IMR-90 (cell line): ENCODE data around the gene ARVCF. TPM values are rescaled to one million over a fixed set of nuclear protein-coding genes. Genes with fewer than 3 reads are reported as not detected.

Experiments
- ATAC-seq: fragments of 200-7000 bp; cut with Tn5 transposase; 2 replicates; pipeline ENCODE4 v1.9.1; 2020; ENCODE audit warnings: low read depth, mild to moderate bottlenecking, moderate library complexity
- BruUV-seq: library from RNA; stranded (reverse); fragments of 400-500 nt; replicated peaks from 2 replicates; lab custom pipeline; 2021; lab: Mats Ljungman, UMichigan
- CTCF ChIA-PET: fragments of 300-600 bp; formaldehyde crosslinking; extraction: SDS; loops from one replicate; lab custom pipeline; 2021; ENCODE audit warnings: antibody characterized with exemption; lab: Yijun Ruan, JAX
- POLR2A ChIA-PET: fragments of 300-600 bp; sonication (Branson Sonifier 250); formaldehyde crosslinking; loops from one replicate; lab custom pipeline; 2022; ENCODE audit warnings: antibody characterized with exemption; ENCODE audit not compliant: unreplicated experiment; lab: Charles Lee
- DNase-seq: peaks from one replicate; pipeline ENCODE4 v3.0.0; 2013
- H2AFZ ChIP-seq: replicated peaks from 2 replicates; pipeline ENCODE3; 2013; ENCODE audit warnings: low read length, mild to moderate bottlenecking; ENCODE audit not compliant: poor library complexity
- H2AK5ac ChIP-seq: 2 replicates; pipeline ENCODE4 v1.6.1; 2013; ENCODE audit warnings: low read depth, low read length, inconsistent platforms
- H2AK9ac ChIP-seq: replicated peaks from 2 replicates; pipeline ENCODE3; 2013; ENCODE audit warnings: mild to moderate bottlenecking, low read depth, low read length, moderate library complexity; ENCODE audit not compliant: poor library complexity
- H2BK120ac ChIP-seq: 2 replicates; pipeline ENCODE4 v1.6.1; 2013; ENCODE audit warnings: low read depth, low read length, inconsistent platforms
- H2BK15ac ChIP-seq: 3 replicates; pipeline ENCODE4 v1.6.1; 2013; ENCODE audit warnings: low read depth, low read length, inconsistent platforms
- H2BK20ac ChIP-seq: 2 replicates; pipeline ENCODE4 v1.6.1; 2013; ENCODE audit warnings: low read depth, mild to moderate bottlenecking, inconsistent platforms, low read length, moderate library complexity
- H2BK5ac ChIP-seq: 2 replicates; pipeline ENCODE4 v1.6.1; 2013; ENCODE audit warnings: mild to moderate bottlenecking, low read depth, low read length, inconsistent platforms; ENCODE audit not compliant: poor library complexity, severe bottlenecking
- H3K14ac ChIP-seq: replicated peaks from 2 replicates; pipeline ENCODE4 v1.6.1; 2013; ENCODE audit warnings: low read depth, low read length, inconsistent platforms
- H3K18ac ChIP-seq: 2 replicates; pipeline ENCODE4 v1.6.1; 2013; ENCODE audit warnings: low read depth, low read length, control low read depth
- H3K23ac ChIP-seq: 2 replicates; pipeline ENCODE4 v1.6.1; 2013; ENCODE audit warnings: low read depth, low read length, inconsistent platforms
- H3K27ac ChIP-seq: 2 replicates; pipeline ENCODE4 v1.5.1; 2013; ENCODE audit warnings: mild to moderate bottlenecking, control low read depth, low read length; ENCODE audit not compliant: insufficient read depth
- H3K27me3 ChIP-seq: 2 replicates; pipeline ENCODE4 v1.6.1; 2013; ENCODE audit warnings: low read length; ENCODE audit not compliant: control insufficient read depth, insufficient read depth
- H3K36me3 ChIP-seq: 2 replicates; pipeline ENCODE4 v1.6.1; 2013; ENCODE audit warnings: low read length, mixed read lengths; ENCODE audit not compliant: control insufficient read depth, insufficient read depth
- H3K4ac ChIP-seq: 2 replicates; pipeline ENCODE4 v1.6.1; 2013; ENCODE audit warnings: low read depth, low read length, inconsistent platforms
- H3K4me1 ChIP-seq: 2 replicates; pipeline ENCODE4 v1.6.1; 2013; ENCODE audit warnings: low read length, mixed read lengths; ENCODE audit not compliant: control insufficient read depth, insufficient read depth
- H3K4me2 ChIP-seq: 2 replicates; pipeline ENCODE4 v1.6.1; 2013; ENCODE audit warnings: low read depth, mild to moderate bottlenecking, control low read depth, low read length, moderate library complexity
- H3K4me3 ChIP-seq: 2 replicates; pipeline ENCODE4 v1.5.1; 2013; ENCODE audit warnings: low read depth, mild to moderate bottlenecking, control low read depth, low read length, moderate library complexity; ENCODE audit not compliant: insufficient read depth
- H3K56ac ChIP-seq: 2 replicates; pipeline ENCODE4 v1.6.1; 2013; ENCODE audit warnings: low read length, inconsistent platforms; ENCODE audit not compliant: insufficient read depth; ENCODE audit errors: extremely low read depth
- H3K79me1 ChIP-seq, 2 experiments: 2 replicates each; pipeline ENCODE4 v1.6.1; 2013; ENCODE audit warnings: low read length in 2 of 2, inconsistent platforms in 1 of 2, low read depth in 1 of 2
- H3K9ac ChIP-seq: 2 replicates; pipeline ENCODE4 v1.6.1; 2013; ENCODE audit warnings: low read depth, low read length, control low read depth
- H3K9me1 ChIP-seq: 2 replicates; pipeline ENCODE4 v1.6.1; 2013; ENCODE audit warnings: low read length, inconsistent platforms; ENCODE audit not compliant: insufficient read depth
- H3K9me3 ChIP-seq: 2 replicates; pipeline ENCODE4 v1.6.1; 2013; ENCODE audit warnings: low read length; ENCODE audit not compliant: control insufficient read depth, insufficient read depth
- H4K20me1 ChIP-seq: 2 replicates; pipeline ENCODE4 v1.6.1; 2013; ENCODE audit warnings: low read length, inconsistent platforms; ENCODE audit not compliant: insufficient read depth
- H4K5ac ChIP-seq: 2 replicates; pipeline ENCODE4 v1.6.1; 2013; ENCODE audit warnings: mild to moderate bottlenecking, low read depth, low read length, control low read depth
- H4K8ac ChIP-seq, 2 experiments: 2 replicates each; pipeline ENCODE4 v1.6.1; 2013; ENCODE audit warnings: low read depth in 2 of 2, low read length in 2 of 2, control low read depth in 1 of 2, inconsistent platforms in 1 of 2
- H4K91ac ChIP-seq: 2 replicates; pipeline ENCODE4 v1.6.1; 2013; ENCODE audit warnings: low read depth, low read length, inconsistent platforms; ENCODE audit not compliant: insufficient read depth
- MXI1 ChIP-seq: IDR thresholded peaks from 2 replicates; pipeline ENCODE4 v1.6.1; 2012; ENCODE audit warnings: low read depth, mild to moderate bottlenecking, low read length, moderate library complexity, borderline replicate concordance
- RAD21 ChIP-seq: IDR thresholded peaks from 2 replicates; pipeline ENCODE4 v1.6.1; 2012; ENCODE audit warnings: low read length, improper control_type of control experiment
- SMC3 ChIP-seq: fragments of 150-350 bp; IDR thresholded peaks from 2 replicates; pipeline ENCODE4 v1.6.1; 2016; ENCODE audit warnings: low read depth, mild to moderate bottlenecking, antibody characterized with exemption, low read length, moderate library complexity
- WGBS, 2 experiments: methylation state at CpG; one replicate each; pipeline versions ENCODE4 v1.1.5 to v1.1.7; 2013; ENCODE audit warnings: missing lambda C conversion rate in 2 of 2; ENCODE audit not compliant: insufficient read length in 1 of 2; ENCODE audit errors: extremely low coverage in 2 of 2; 5-methylcytosine and 5-hydroxymethylcytosine counted together
- dilution Hi-C: fragments of 300-500 bp; cut with HindIII; formaldehyde crosslinking; loops from one replicate; pipeline ENCODE4 v1.14.3; 2018; ENCODE audit warnings: low sequenced_read_pairs; ENCODE audit not compliant: unreplicated experiment
- in situ Hi-C: fragments of 300-500 bp; cut with MboI; formaldehyde crosslinking; loops from 3 replicates; pipeline ENCODE4 v1.14.3; 2019; ENCODE audit warnings: low sequenced_read_pairs, inconsistent platforms, mixed read lengths
- intact Hi-C: fragments of 100-400 bp; cut with micrococcal nuclease; formaldehyde crosslinking; loops from 2 replicates; pipeline ENCODE4 v1.10.0; 2022
- polyA plus RNA-seq, 3 experiments: library from polyadenylated mRNA; depleted of rRNA; stranded (reverse); fragments of >200 nt; gene quantifications; 2 replicates each; pipeline ENCODE4 v1.2.3, GENCODE V29; 2012; ENCODE audit warnings: low replicate concordance in 1 of 3
- total RNA-seq: library from RNA; depleted of rRNA; stranded (reverse); fragments of >200 nt; gene quantifications from 2 replicates; pipeline ENCODE4 v1.2.3, GENCODE V29; 2012

The ARVCF gene
- total and polyA plus RNA-seq, 2 of the 4 experiments (the other 2 are of a cell fraction), result 8.6 to 14.1 TPM

- dilution Hi-C loops (no loop called here), in situ Hi-C loops (no loop called here), intact Hi-C loops (no loop called here)
- H3K4me1 ChIP-seq, result peaks cover 13% of the 10 kb centered on the region
- no peak for ATAC-seq
- TF ChIP-seq SMC3, result no peak
- no peak for TF ChIP-seq RAD21
- TF ChIP-seq MXI1, result no peak
- H2BK5ac ChIP-seq, result no peak overlapping the region
- H3K9ac ChIP-seq, result no peak overlapping the region
- no peaks in the 10 kb centered on the region for H3K9me3 ChIP-seq
- H3K14ac ChIP-seq, result 0 out of 2 replicates have a peak overlapping the region, but pooled peaks have one; percentile 1
- H3K56ac ChIP-seq, result no peak overlapping the region
- 0 out of 2 replicates have a peak overlapping the region, but pooled peaks have one; percentile 18 for H2BK20ac ChIP-seq
- no peak overlapping the region for H3K4me3 ChIP-seq
- H3K27me3 ChIP-seq, result no peaks in the 10 kb centered on the region
- no peak overlapping the region for H2BK15ac ChIP-seq
- peak overlapping the region; percentile 24 to 53; a peak in 1 of 4 replicates for H4K8ac ChIP-seq
- H3K79me1 ChIP-seq, result peaks cover 4 to 37% of the 10 kb centered on the region in 2 experiments; a peak in 3 of 4 replicates
- no peak overlapping the region for H3K27ac ChIP-seq
- peak overlapping the region; percentile 69; the same call in 1 of the 2 replicates for H2AK5ac ChIP-seq
- no peak overlapping the region for H3K4me2 ChIP-seq
- BruUV-seq, result no TSS peak
- H4K5ac ChIP-seq, result no peak overlapping the region
- CTCF ChIA-PET, result no interaction called here
- H3K18ac ChIP-seq, result no peak overlapping the region
- peaks cover 12% of the 10 kb centered on the region for H3K36me3 ChIP-seq
- no peak overlapping the region for H3K23ac ChIP-seq
- H3K9me1 ChIP-seq, result peaks cover 17% of the 10 kb centered on the region
- H2AK9ac ChIP-seq, result peak overlapping the region; percentile 87
- H2BK120ac ChIP-seq, result no peak overlapping the region
- WGBS, 2 experiments, result 0% methylated on average over 1 of the region's 5 CpGs; no CpG with 5 or more reads in 1 of the 2 experiments
- POLR2A ChIA-PET, result no interaction called here
- no peak for DNase-seq
- peak overlapping the region; percentile 30; the same call in 1 of the 2 replicates for H3K4ac ChIP-seq
- H4K91ac ChIP-seq, result no peak overlapping the region
- H2AFZ ChIP-seq, result peak overlapping the region; percentile 44
- H4K20me1 ChIP-seq, result peaks cover 18% of the 10 kb centered on the region; the same call in 1 of the 2 replicates
Measured at GRCh38 chr22:19983741-19984140, 32.9 kb downstream of the ARVCF start.
